NK-92 (cell line): ENCODE results near the gene SEPTIN14.
"Not testable (repeated sequence)": the region's sequence is repeated elsewhere in the genome, so short reads cannot be mapped to it uniquely, and the experiment has no call there.

Experiments used
- DNase-seq: peaks from one replicate; lab custom pipeline; 2025; ENCODE audit not compliant: unreplicated experiment; lab: John Stamatoyannopoulos, UW

The SEPTIN14 gene

DNA sequence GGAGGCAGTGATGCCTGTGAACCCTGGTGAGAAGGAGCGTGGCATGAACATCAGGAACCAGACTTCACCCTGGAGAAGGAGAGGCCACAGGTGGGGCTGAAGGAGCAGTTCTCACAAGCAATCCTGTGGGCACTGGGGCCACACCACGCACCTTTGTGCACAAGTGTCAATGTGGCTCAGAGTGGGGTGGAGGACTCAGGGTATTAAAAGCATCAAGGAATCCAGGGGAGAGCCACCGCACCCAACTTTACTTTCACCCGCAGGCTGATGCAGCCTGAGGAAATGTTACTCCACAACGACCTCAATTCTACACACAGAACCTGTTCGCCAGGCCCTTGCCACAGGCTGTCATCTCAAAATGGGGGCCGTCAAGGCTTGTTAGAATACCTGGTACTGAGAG lies 77.1 kb downstream of the SEPTIN14 start:
- not testable (repeated sequence) for DNase-seq

GRCh38 chr7:55784151-55784550 lies 78.4 kb downstream of the SEPTIN14 start:
- no peak for DNase-seq

DNA sequence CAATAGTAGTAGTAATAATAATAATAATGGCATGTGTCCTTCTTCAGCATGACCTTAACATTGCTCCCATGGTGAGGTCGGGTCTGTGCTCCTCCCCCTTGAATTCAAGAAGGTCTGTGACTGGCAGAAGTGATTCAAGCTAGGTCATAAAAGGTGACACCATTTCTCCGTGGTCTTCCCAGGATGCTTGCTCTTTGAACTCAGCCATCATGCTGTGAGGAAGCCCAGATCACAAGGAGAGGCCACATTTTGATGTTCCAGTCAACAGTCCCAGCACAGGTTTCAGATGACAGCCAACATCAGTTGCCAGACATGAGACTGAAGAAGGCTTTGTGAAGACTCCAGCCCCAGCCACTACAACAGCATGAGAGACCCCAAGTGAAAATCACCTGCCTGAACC lies 83.9 kb downstream of the SEPTIN14 start:
- no peak for DNase-seq

- no peak for DNase-seq
Measured at GRCh38 chr7:55776196-55776595, 86.4 kb downstream of the SEPTIN14 start.

- no peak for DNase-seq
Measured at GRCh38 chr7:55775051-55775420, 87.5 kb downstream of the SEPTIN14 start.

GRCh38 chr7:55774327-55775050 lies 88.1 kb downstream of the SEPTIN14 start:
- DNase-seq, result no peak

GRCh38 chr7:55770778-55771177 lies 91.8 kb downstream of the SEPTIN14 start:
- no peak for DNase-seq

GRCh38 chr7:55753274-55753862 lies 109.2 kb downstream of the SEPTIN14 start:
- not testable (repeated sequence) for DNase-seq

- DNase-seq, result not testable (repeated sequence)
Measured at GRCh38 chr7:55744706-55745105, 117.8 kb downstream of the SEPTIN14 start.
